Myometrial cell (primary cell): ENCODE results near the gene NXF3. TPM values are rescaled to one million over a fixed set of nuclear protein-coding genes. Genes with fewer than 3 reads are reported as not detected.

Source experiments
- total RNA-seq: library from RNA; depleted of rRNA; stranded (reverse); fragments of >200 nt; gene quantifications from 2 replicates; pipeline ENCODE4 v1.2.3, GENCODE V29; 2015

Gene NXF3, protein sequence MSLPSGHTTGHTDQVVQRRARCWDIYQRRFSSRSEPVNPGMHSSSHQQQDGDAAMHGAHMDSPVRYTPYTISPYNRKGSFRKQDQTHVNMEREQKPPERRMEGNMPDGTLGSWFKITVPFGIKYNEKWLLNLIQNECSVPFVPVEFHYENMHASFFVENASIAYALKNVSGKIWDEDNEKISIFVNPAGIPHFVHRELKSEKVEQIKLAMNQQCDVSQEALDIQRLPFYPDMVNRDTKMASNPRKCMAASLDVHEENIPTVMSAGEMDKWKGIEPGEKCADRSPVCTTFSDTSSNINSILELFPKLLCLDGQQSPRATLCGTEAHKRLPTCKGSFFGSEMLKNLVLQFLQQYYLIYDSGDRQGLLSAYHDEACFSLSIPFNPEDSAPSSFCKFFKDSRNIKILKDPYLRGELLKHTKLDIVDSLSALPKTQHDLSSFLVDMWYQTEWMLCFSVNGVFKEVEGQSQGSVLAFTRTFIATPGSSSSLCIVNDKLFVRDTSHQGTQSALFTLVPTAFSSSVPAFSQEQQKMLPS
- total RNA-seq: not detected in 2 replicates

DNA sequence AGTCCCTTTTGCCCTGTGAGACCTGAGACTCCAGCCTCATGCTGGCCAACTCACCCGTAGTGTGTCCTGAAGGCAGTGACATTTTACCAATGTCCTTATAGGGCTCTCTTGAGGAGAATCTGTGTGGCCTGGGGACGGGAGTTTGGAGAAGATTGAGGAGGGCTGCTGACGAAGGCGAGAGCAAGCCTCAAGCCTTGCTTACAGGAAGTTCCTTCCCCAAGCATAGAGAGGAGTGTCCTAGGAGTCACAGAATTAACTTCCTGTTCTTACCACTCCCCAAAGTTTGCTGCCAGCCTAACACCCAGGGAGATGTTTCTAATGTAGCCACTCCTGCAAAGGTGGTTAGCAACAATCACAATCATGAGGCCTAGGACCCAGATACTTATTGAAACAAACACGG, at the start of gene NXF3:
Gene NXF3, minus strand, starts transcription at position 202 of the 400 bp plus-strand sequence. Its CDS starts 120 bp downstream, at position 82.

DNA sequence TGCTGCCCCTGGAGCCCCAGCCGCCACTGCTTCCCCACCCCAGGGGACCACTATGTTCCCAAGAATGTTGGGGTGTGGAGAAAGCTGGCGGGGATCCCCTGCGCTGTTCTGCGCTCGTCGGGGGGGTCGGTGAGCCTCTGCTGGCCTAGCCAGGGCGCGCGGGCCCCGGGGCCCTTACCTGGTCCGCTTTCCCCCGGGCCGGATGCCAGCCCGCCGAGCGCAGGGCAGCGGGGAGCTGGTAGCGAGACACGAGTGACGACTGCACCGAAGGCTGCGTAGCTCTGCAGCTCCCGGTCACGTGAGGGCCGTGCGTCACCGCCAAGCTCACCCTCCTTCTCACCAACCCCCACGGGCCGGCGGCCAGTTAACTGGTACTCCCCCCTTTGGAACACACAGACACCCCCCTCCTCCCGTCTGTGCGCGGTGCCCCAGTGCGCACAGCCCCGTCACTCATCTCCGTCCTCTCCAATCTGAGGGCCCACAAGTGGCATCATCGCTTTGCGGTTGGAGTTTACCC, 29.0 kb downstream of the NXF3 start, which contains the start of gene BEX1:
Gene BEX1, minus strand, starts transcription at position 254 of the 517 bp plus-strand sequence. CDS start 897 bp downstream, outside the sequence.

Other genes with a start within 250 kb of the NXF3 start
- not detected in 2 replicates for gene RAB40AL, start 155.9 kb downstream of the NXF3 start, total RNA-seq
- 1.8 and 3.7 TPM in 2 replicates for gene BEX1, start 29.0 kb downstream of the NXF3 start, total RNA-seq
- 12.4 and 17.9 TPM in 2 replicates for gene BEX4, start 122.0 kb upstream of the NXF3 start, total RNA-seq
- 82.2 and 105 TPM in 2 replicates for gene TCEAL8, start 162.0 kb upstream of the NXF3 start, total RNA-seq
- gene TCEAL5, start 183.6 kb upstream of the NXF3 start, total RNA-seq: not detected in 2 replicates
- 1.2 TPM in 1 of 2 replicates, not detected in the other for gene BEX2, start 217.8 kb upstream of the NXF3 start, total RNA-seq
- 43.2 and 54.9 TPM in 2 replicates for gene TCEAL7, start 237.1 kb upstream of the NXF3 start, total RNA-seq